Endothelial cell (in vitro differentiated cells): ENCODE results near the gene KRTAP4-6. TPM values are rescaled to one million over a fixed set of nuclear protein-coding genes. Genes with fewer than 3 reads are reported as not detected.
"Not testable (repeated sequence)": the region's sequence is repeated elsewhere in the genome, so short reads cannot be mapped to it uniquely, and the experiment has no call there.

Experiments
- DNase-seq: peaks from one replicate; pipeline ENCODE4 v3.0.0; 2021; ENCODE audit warnings: low spot score
- H3K27ac Mint-ChIP-seq: one replicate; pipeline ENCODE4 v1.8.0; 2021; ENCODE audit warnings: mixed read lengths, inconsistent platforms; ENCODE audit not compliant: unreplicated experiment
- H3K27me3 Mint-ChIP-seq: one replicate; pipeline ENCODE4 v1.8.0; 2021; ENCODE audit warnings: mild to moderate bottlenecking, moderate library complexity, mixed read lengths, inconsistent platforms; ENCODE audit not compliant: unreplicated experiment
- H3K36me3 Mint-ChIP-seq: one replicate; pipeline ENCODE4 v1.8.0; 2021; ENCODE audit warnings: mild to moderate bottlenecking, low read depth, mixed read lengths, inconsistent platforms; ENCODE audit not compliant: unreplicated experiment
- H3K4me1 Mint-ChIP-seq: one replicate; pipeline ENCODE4 v1.8.0; 2021; ENCODE audit warnings: mild to moderate bottlenecking, mixed read lengths, inconsistent platforms; ENCODE audit not compliant: unreplicated experiment
- H3K4me3 Mint-ChIP-seq: one replicate; pipeline ENCODE4 v1.8.0; 2021; ENCODE audit warnings: mild to moderate bottlenecking, mixed read lengths, inconsistent platforms; ENCODE audit not compliant: unreplicated experiment
- H3K9me3 Mint-ChIP-seq: one replicate; pipeline ENCODE4 v1.8.0; 2021; ENCODE audit warnings: mixed read lengths, inconsistent platforms; ENCODE audit not compliant: unreplicated experiment
- total RNA-seq: library from RNA; stranded (reverse); fragmentation: NEBNext Ultra II Directional; extraction: Animal tissue kit (Norgen Biotek cat#: 25700); gene quantifications from one replicate; pipeline ENCODE4 v1.2.1, GENCODE V29; 2021; ENCODE audit not compliant: unreplicated experiment
- TF ChIP-seq, protein P1 (sequence below): fragments of 200-600 bp; sonication (generic); IDR thresholded peaks from one replicate; pipeline ENCODE4 v1.5.0; 2021; ENCODE audit warnings: antibody characterized with exemption; ENCODE audit not compliant: unreplicated experiment

The KRTAP4-6 gene
- total RNA-seq, 1 donor from 2014 or later: not detected

DNA sequence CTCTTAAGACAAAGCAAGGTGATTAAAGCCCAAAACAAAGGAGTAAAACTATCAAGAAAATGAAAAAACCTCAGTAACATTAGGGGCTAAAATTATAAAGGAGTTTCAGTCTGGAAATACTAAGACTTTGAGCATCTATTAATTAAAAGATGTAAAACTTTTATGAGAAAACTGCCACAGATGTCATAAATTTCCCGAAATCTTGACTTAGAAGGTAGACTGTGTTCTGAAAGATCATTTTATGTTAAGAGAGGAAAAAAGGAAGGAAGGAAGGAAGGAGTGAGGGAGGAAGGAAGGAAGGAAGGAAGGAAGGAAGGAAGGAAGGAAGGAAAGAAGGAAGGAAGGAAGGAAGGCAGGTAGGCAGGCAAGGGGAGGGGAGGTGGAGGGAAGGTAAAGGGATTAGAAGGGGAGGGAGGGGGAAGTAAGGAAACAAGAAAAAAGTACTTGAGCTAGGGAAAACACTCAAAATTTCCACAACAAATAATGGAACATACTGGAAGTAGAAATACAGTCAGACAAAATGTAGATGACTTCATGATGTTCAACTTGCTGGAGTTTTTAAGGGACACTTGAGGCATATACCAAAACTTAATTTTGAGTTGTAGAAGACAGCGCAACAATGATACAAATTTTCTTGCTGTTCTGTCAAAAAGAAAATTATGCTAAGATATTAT is 7.3 kb upstream of the KRTAP4-6 start:
- TF ChIP-seq, protein P1, sequence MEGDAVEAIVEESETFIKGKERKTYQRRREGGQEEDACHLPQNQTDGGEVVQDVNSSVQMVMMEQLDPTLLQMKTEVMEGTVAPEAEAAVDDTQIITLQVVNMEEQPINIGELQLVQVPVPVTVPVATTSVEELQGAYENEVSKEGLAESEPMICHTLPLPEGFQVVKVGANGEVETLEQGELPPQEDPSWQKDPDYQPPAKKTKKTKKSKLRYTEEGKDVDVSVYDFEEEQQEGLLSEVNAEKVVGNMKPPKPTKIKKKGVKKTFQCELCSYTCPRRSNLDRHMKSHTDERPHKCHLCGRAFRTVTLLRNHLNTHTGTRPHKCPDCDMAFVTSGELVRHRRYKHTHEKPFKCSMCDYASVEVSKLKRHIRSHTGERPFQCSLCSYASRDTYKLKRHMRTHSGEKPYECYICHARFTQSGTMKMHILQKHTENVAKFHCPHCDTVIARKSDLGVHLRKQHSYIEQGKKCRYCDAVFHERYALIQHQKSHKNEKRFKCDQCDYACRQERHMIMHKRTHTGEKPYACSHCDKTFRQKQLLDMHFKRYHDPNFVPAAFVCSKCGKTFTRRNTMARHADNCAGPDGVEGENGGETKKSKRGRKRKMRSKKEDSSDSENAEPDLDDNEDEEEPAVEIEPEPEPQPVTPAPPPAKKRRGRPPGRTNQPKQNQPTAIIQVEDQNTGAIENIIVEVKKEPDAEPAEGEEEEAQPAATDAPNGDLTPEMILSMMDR: no peak
- Mint-ChIP-seq H3K9me3 (peaks cover 7% of the 10 kb centered on the region), H3K27ac (no peak overlapping the region), H3K4me1 (peaks cover 7% of the 10 kb centered on the region), H3K36me3 (peaks cover 13% of the 10 kb centered on the region), H3K27me3 (peaks cover 3% of the 10 kb centered on the region), H3K4me3 (no peak overlapping the region)
- no peak for DNase-seq

DNA sequence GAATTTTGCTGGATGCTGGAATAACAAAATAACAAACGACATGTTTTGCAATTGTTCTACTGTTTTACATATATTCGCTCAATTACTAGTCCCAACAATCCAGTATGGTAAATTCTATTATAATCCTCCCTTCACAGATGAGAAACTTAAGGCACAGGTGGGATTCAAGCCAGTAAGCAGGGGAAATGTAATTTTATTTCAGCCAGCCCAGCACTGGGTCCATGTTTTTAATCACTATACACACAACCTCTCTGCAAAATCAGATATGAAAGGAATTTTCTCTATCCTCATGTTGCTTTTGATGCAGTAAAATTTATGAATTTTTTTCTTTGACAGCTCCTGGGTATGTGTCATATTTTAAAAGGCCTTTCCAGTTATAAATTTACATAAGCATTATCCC is 4.9 kb upstream of the KRTAP4-6 start:
- no peak overlapping the region for H3K27ac Mint-ChIP-seq
- peaks cover 7% of the 10 kb centered on the region for H3K4me1 Mint-ChIP-seq
- H3K36me3 Mint-ChIP-seq: peaks cover 13% of the 10 kb centered on the region
- no peak overlapping the region for H3K4me3 Mint-ChIP-seq
- peaks cover 11% of the 10 kb centered on the region for H3K9me3 Mint-ChIP-seq
- no peak for DNase-seq
- TF ChIP-seq, protein P1: no peak
- H3K27me3 Mint-ChIP-seq: peaks cover 3% of the 10 kb centered on the region

DNA sequence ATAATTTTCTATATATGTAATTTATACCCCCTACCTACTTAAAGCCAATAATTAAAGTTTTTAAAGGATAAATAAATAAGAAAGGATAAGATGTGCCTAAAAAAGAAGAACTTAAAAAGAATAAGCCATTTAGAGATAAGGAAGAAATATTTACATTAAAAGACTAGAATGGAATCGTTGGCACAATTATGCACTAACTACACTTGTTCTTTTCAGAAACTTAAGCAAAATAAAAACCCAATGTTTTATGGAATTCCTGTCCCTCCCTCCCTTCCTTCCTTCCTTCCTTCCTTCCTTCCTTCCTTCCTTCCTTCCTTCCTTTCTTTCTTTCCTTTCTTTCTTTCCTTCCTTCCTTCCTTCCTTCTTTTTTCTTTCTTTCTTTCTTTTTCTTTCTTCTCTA is 4.5 kb upstream of the KRTAP4-6 start:
- H3K27me3 Mint-ChIP-seq: peaks cover 3% of the 10 kb centered on the region
- DNase-seq: no peak
- no peak overlapping the region for H3K27ac Mint-ChIP-seq
- peaks cover 13% of the 10 kb centered on the region for H3K36me3 Mint-ChIP-seq
- H3K4me1 Mint-ChIP-seq: peaks cover 7% of the 10 kb centered on the region
- TF ChIP-seq, protein P1: no peak
- H3K4me3 Mint-ChIP-seq: no peak overlapping the region
- H3K9me3 Mint-ChIP-seq: peaks cover 11% of the 10 kb centered on the region

DNA sequence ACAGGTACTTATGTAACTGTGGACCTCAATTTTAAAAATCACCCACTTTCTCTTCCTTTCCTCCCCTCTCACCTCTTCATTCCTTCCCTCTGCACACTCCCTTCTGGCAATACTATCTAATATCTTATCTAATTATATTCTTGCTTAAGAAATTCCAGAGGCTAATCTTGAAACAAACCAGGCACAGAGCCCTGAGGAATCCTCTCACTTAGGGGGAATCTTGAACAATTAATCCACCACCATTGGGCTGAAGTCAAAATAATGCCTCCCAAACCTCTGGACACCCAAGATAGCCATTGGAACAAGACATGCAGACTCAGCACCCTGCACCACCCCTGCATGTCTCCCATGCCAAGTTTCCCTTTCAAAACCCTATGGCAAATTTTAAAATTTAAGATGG is 1.0 kb upstream of the KRTAP4-6 start:
- peaks cover 15% of the 10 kb centered on the region for H3K9me3 Mint-ChIP-seq
- peaks cover 3% of the 10 kb centered on the region for H3K27me3 Mint-ChIP-seq
- TF ChIP-seq, protein P1: no peak
- H3K27ac Mint-ChIP-seq: no peak overlapping the region
- H3K4me3 Mint-ChIP-seq: no peak overlapping the region
- peaks cover 6% of the 10 kb centered on the region for H3K4me1 Mint-ChIP-seq
- H3K36me3 Mint-ChIP-seq: peaks cover 17% of the 10 kb centered on the region
- DNase-seq: no peak

DNA sequence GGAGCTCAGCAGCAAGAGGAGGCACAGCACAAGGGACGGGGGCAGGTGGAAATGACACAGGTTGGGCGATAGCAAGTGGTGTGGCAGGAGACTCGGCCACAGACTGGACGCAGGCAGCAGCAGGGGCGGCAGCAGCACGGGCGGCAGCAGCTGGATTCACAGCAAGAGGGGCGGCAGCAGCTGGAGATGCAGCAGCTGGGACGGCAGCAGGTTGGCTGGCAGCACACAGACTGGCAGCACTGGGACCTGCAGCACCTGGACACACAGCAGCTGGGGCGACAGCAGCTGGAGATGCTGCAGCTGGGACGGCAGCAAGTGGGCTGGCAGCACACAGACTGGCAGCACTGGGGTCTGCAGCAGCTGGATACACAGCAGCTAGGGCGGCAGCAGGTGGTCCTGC is 479 bp downstream of the KRTAP4-6 start:
- not testable (repeated sequence) for H3K27me3 Mint-ChIP-seq, H3K4me1 Mint-ChIP-seq, DNase-seq, H3K4me3 Mint-ChIP-seq
- Mint-ChIP-seq H3K27ac (peak overlapping the region; percentile 9), H3K9me3 (peaks cover 15% of the 10 kb centered on the region), H3K36me3 (peaks cover 17% of the 10 kb centered on the region)
